ENCODE results near the gene PYDC1.

DNA sequence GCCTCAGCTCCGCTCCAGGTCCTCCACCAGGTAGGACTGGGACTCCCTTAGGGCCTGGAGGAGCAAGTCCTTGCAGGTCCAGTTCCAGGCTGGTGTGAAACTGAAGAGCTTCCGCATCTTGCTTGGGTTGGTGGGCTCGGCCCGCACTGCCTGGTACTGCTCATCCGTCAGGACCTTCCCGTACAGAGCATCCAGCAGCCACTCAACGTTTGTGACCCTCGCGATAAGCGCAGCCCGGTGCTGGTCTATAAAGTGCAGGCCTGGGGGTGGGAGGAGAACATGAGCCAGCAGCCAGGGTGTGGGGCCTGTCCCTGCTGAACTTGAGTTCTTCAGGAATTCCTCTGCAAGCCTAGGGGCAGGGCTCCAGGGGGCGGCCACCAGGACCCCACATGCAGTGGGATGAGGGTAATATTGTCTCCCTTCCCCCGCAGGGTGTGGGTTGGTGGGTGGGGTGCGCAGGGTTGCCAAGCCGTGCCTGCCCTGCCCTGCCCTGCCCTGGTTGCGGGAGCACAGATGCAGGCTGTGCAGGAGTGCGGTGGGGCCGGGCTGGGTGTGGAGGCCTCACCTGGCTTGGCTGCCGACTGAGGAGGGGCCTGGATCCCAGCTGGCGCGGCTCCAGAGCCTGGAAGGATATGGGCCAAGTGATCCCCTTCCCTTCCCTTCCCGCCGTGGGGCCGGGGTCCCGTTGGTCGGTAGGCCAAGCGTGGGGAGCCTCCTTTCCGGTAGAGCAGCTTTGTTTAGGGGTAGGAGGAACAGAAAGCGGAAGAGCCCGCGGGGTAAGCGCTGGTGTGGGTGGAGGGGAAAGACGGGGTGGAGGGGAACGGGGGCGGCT, 15.1 kb downstream of the PYDC1 start:
- TF ChIP-seq, protein P1, sequence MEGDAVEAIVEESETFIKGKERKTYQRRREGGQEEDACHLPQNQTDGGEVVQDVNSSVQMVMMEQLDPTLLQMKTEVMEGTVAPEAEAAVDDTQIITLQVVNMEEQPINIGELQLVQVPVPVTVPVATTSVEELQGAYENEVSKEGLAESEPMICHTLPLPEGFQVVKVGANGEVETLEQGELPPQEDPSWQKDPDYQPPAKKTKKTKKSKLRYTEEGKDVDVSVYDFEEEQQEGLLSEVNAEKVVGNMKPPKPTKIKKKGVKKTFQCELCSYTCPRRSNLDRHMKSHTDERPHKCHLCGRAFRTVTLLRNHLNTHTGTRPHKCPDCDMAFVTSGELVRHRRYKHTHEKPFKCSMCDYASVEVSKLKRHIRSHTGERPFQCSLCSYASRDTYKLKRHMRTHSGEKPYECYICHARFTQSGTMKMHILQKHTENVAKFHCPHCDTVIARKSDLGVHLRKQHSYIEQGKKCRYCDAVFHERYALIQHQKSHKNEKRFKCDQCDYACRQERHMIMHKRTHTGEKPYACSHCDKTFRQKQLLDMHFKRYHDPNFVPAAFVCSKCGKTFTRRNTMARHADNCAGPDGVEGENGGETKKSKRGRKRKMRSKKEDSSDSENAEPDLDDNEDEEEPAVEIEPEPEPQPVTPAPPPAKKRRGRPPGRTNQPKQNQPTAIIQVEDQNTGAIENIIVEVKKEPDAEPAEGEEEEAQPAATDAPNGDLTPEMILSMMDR (conservative IDR thresholded peaks at IDR 0.05 in 1 of 2, IDR thresholded peaks at IDR 0.05 in 1 of 2; ENCODE audit: low read depth in 1 of 2, low read length in 2 of 2): no peak
- TF ChIP-seq EZH2 (IDR thresholded peaks at IDR 0.05; ENCODE audit: low read length, missing control alignments): no peak
